Skeletal muscle cell (primary cell): ENCODE data around the gene GIMAP8.
"Not testable (repeated sequence)": the region's sequence is repeated elsewhere in the genome, so short reads cannot be mapped to it uniquely, and the experiment has no call there.

ENCODE experiments used
- DNase-seq: peaks from one replicate; pipeline ENCODE4 v3.0.0-alpha.2; 2010; ENCODE audit warnings: low read depth
- H3K4me3 ChIP-seq: 2 replicates; pipeline ENCODE4 v1.5.1; 2011; ENCODE audit warnings: low read depth, mild to moderate bottlenecking, control low read depth, low read length, moderate library complexity

The GIMAP8 gene

DNA sequence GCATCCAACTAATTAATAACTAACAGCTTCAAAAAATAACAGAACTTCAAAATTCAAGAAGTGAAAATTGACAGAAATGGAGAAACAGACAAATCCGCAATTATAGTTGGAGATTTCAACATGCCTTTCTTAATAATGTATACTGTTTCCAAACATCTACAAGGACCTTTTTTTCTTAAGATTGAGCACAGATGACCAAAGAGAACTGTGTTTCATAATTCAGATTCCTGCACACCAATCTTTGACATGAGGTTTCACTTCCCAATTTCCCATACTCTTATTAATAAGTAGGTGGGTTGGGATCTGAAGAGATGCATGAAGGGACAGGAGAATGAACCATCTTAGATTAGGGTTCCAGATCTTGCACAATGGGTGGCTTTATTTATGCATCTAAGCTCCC, 39.4 kb downstream of the GIMAP8 start:
- H3K4me3 ChIP-seq = no peak overlapping the region

DNA sequence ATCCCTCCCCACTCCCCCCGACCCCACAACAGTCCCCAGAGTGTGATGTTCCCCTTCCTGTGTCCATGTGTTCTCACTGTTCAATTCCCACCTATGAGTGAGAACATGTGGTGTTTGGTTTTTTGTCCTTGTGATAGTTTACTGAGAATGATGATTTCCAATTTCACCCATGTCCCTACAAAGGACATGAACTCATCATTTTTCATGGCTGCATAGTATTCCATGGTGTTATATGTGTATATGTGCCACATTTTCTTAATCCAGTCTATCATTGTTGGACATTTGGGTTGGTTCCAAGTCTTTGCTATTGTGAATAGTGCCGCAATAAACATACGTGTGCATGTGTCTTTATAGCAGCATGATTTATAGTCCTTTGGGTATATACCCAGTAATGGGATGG, 43.0 kb downstream of the GIMAP8 start:
- not testable (repeated sequence) for H3K4me3 ChIP-seq, DNase-seq

More for the DNA sequence above, 39.4 kb downstream of the GIMAP8 start:
- no peak for DNase-seq

DNA sequence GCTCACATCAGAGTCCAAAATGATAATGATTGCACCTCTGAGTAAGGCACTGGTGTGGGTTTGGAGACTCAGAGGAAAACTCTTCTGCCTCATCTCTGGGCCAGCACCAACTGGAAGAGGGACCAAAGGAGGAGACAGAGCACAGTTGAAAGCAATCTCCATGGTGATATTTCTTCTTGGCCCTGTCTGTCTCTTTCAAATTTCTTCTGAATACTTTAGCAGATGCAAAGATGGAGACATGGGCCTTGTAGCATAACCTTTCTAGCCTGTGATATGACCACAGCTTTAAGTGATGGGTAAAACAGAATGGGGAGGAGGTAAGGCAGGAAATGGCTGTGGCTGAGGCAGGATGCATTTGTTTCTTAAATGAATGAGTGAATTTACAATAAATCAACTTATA, 52.1 kb downstream of the GIMAP8 start:
- no peak for DNase-seq
- no peak overlapping the region for H3K4me3 ChIP-seq

DNA sequence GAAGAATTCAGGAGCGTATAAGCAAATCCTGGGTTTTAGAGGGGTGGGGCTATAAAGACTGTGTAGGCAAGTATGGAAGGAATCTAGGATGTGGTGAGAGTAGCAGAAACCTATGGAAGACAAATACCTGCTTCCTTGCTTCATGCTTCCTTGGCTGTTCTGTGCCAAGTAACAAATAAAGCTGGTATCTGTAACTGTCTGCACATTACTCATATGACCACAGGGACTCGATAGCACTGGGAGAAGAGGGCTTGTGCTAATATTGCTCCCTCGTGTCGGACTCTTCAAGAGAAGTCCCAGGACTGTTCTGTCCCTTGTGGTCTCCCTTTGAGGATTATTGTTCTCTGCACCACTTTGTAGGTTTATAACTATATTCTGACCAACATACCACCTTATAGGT, 52.7 kb downstream of the GIMAP8 start:
- no peak overlapping the region for H3K4me3 ChIP-seq
- DNase-seq = no peak

DNA sequence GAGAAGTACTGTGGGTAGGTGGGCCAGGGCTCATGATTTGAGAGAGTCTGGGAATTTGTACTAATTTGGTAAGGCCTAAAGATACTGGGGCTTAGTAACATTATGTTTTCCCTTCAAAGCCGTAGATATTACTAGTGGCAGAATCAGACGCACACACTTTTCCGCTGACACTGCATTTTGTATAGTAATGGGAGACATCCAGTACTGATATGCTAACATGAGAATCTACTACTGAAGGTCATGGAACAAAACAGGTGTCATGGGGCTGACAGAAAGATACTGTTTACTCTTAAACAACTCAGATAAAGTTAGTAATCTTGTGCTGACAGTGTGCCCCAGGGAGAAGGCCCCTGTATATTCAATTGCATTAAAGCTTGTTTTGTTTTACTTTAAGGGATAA, 53.2 kb downstream of the GIMAP8 start:
- H3K4me3 ChIP-seq = no peak overlapping the region
- DNase-seq = no peak

DNA sequence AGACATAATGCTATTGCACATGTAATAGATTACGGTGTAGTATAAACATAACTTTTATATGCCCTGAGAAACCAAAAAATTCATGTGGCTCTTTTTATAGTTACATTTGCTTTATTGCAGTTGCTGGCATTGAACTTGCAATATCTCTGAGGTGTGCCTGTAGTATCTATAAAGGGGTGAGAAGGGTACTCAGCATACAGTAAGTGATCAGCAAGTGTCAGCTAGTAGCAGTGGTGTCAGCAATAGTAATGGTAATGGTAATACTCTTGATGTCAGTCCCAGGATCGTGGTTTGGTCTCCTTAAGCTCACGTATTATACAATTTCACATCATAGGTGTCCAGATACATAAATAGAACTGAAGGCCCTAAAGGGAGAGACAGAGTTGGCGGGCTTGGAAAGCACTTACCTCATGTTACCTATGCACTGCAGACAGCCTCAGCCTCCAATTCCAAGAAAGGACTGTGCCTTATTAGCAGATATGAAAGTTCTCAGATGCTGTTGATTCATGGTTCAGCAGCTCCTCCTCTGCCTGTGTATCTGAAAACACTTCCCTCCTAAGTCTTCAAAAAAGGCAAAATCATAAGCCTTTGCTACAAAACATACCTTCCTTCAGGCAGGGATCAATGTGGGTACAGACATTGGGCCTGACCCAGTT, 57.6 kb downstream of the GIMAP8 start:
- no peak overlapping the region for H3K4me3 ChIP-seq
- no peak for DNase-seq

DNA sequence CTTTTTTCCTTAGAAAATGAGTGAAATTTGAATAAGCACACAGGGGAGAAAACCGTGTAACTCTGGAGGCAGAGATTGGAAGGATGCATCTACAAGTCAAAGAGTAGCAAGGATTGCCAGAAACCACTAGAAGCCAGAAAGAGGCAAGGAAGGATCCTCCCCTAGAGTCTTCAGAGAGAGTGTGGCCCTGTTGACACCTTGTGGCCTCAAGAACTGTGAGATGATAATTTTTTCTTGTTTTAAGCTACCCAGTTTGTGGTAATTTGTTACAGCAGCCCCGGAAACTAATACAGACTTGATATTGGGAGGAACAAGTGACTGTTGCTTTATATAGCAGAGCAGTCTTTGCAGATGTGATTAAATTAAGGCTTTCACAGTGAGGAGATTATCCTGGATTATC, 60.6 kb downstream of the GIMAP8 start:
- no peak for DNase-seq
- no peak overlapping the region for H3K4me3 ChIP-seq

DNA sequence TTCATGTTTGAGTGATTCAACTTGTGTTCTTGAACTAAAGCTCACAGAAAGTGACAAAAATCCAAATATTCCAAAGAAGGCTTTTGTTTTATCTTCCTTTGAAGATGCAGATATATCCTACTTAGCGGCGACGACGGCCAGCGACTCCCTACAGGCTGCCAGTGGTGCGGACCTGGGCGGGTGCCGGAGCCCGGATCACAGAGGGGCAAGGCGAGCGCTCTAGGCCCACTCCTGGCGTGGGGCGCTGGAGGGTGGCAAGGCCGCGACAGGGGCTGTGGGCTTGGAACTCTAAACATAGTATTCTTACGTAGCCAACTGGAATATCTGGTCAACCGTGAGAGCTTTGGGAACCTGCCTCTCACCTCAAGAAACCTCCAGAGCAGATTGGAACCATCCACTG, 63.3 kb downstream of the GIMAP8 start:
- no peak for DNase-seq
- H3K4me3 ChIP-seq = no peak overlapping the region

DNA sequence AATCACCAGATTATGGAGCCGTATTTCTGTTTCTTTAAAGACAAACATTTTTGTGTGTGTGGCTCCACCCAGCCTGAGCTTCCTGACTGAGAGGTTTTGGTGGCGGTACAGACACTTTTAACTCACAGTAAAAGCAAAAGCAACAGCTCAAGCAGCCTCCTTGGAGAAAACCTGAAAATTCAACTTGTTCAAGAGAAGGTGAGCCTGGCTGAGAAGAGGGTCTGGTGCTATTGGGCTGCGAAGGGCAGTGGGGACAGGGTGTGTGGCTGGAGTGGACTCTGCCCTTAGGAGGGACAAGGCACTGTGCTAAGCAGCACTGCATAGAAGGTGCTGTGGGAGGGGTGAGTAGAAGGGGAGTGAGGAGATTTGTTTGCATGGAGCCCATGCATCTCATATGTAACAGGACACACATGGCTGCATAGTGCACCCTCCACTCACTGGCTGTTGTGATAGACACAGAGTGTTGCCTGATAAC, 64.4 kb downstream of the GIMAP8 start, which contains the start of gene GIMAP7:
Gene GIMAP7 (plus strand): TSS at position 125 of the 475 bp plus-strand sequence. CDS start 5,103 bp downstream, outside the sequence.
- H3K4me3 ChIP-seq = no peak within 1 kb of the TSS
- DNase-seq = no peak

DNA sequence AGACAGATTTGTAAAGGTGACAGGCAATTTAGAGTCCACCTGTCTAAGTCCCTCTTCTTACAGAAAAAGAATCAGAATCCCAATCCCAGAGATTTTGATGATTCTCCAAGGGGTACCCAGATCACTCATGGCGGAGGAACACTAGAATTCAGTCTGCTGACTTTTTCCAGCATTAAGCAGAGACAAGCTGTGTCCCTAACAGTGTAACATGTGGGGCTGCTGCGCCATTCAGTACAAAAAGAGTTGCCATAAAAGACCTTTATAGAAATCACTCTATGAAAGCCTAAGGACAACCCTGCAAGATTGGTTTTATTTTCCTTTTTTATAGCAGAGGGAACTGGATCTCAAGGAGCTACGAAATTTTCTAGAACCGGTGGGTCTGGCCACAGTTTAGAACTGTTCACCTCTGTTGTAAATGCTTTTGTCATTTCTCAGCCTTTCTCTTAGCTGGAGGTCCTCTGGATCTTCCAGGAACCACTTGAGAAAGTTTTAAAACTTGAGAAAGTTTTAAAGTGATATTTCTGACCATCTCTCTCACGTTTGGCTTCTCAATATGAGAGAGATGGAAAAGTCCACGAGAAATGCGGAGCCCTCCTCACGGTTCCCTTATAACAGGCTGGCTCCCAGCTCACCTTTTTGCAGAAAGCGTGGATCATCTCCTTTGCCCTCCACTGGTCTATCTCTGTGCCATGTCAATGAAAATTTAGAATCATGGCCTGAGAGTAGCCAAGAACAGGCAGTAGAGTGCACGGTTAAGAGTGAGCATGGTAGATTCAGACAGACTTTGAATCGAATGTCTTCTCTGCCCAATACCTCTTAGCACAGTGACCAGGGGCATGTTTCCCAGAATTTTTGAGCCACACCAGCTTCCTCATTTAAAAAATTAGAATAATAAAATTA, 65.1 kb downstream of the GIMAP8 start:
- H3K4me3 ChIP-seq = no peak overlapping the region
- DNase-seq = no peak

DNA sequence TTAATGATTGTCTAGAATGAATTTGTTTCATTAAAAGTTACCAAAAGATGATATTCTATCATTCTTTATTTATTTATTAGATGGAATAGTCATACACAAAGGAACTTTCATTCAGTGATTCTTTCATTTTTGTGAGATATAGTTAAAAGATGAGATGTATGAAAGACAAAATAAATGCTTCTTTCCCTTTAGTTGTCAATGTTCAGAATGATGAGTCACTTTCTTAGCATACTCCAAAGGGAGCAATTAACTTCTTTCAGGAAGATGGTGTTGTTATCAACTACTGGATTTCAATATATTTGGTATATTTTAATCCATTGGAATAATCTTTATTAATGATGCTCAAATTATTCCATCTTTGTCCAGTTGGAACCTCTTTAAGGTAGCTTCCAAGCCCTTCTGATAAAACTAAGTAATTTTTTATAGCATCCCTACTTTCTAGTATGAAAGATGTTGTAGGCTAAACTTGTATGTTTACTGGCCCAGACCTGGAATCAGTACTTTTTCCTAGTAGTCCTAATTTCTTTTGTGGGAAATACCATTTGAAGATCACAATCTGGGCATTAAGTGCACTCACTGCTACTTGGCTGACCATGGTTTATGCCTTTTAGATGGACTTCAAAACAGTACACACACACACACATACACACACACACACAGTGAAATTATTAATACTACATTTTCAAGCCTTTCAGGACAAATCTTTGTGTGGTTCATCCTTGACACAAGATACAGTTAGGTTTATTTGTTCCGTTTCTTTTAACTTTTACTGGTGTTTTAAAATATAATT, 66.7 kb downstream of the GIMAP8 start:
- no peak overlapping the region for H3K4me3 ChIP-seq
- DNase-seq = no peak

DNA sequence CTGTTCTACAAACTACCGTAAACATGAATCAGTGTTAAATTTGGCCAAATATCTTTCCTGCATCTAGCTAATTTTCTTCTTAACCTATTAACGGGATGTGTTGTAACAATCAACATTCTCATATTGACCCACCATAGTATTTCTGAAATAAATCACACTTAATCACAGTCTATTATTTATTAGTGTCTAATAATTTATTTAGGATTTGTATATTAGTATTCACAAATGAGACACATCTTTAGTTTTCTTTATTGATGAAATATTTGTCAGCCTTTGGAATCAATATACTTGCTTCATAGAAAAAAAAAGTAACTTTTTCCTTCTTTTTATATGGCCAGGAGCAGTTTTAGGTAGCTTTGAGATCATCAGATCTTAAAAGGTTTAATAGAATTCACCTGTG, 68.9 kb downstream of the GIMAP8 start:
- DNase-seq = no peak
- H3K4me3 ChIP-seq = no peak overlapping the region

DNA sequence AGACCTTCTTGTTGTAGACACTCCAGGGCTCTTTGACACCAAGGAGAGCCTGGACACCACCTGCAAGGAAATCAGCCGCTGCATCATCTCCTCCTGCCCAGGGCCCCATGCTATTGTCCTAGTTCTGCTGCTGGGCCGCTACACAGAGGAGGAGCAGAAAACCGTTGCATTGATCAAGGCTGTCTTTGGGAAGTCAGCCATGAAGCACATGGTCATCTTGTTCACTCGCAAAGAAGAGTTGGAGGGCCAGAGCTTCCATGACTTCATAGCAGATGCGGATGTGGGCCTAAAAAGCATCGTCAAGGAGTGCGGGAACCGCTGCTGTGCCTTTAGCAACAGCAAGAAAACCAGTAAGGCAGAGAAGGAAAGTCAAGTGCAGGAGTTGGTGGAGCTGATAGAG, 69.7 kb downstream of the GIMAP8 start:
- H3K4me3 ChIP-seq = no peak overlapping the region
- DNase-seq = no peak

DNA sequence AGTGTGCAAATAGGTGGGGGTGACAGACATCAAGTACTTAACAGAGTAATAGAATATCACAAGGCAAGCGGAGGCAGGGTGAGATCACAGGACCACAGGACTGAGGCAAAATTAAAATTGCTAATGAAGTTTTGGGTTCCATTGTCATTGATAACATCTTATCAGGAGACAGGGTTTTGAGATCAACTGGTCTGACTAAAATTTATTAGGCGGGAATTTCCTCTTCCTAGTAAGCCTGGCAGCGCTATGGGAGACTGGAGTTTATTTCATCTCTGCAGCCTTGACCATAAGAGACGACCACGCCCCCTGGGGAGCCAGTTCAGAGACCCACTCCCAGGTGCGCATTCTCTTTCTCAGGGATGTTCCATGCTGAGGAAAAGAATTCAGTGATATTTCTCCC, 72.5 kb downstream of the GIMAP8 start:
- not testable (repeated sequence) for DNase-seq, H3K4me3 ChIP-seq

DNA sequence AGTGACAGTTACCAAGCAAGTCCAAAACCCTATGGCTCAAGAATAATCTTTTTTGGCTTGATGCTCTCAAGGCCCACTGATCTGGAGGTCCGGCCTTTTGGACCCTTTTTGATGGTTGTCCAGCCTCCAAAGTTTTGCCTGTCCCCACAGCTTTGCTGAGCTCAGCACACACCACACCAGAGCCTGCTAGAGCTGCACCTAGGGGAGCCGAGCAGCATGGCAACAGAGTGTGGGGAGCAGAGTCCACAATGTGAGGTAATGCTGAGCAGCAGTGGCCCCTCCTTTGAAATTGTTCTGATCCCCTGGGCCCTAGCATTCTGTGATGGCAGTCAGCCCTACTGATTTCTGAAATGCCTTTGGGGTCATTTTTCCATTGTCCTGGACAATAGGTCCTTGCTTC, 73.6 kb downstream of the GIMAP8 start:
- no peak overlapping the region for H3K4me3 ChIP-seq
- DNase-seq = no peak
